Measurements from ENCODE around the gene SERPINA9.
A peak's percentile ranks its signal among the peaks of the same experiment; 100 is the strongest.

Gene SERPINA9

GRCh38 chr14:94521375-94522114 lies 45.5 kb upstream of the SERPINA9 start (continued):
- TF ChIP-seq ZNF596 (tag by site-specific recombination; IDR thresholded peaks at IDR 0.05) (no peak), ZNF324 (tag by site-specific recombination; IDR thresholded peaks at IDR 0.05) (no peak), OVOL3 (tag by site-specific recombination; IDR thresholded peaks at IDR 0.05) (no peak), ZNF302 (tag by site-specific recombination; IDR thresholded peaks at IDR 0.05; ENCODE audit: low read depth) (no peak), GLI4 (tag by site-specific recombination; IDR thresholded peaks at IDR 0.05) (no peak), FEZF1 (tag by site-specific recombination; IDR thresholded peaks at IDR 0.05) (no peak)

GRCh38 chr14:94517641-94518257 lies 41.8 kb upstream of the SERPINA9 start:
- Histone ChIP-seq H3K36me3 (ENCODE audit: control insufficient read depth in 2 of 2, insufficient read depth in 1 of 2, low read length in 2 of 2) (no peaks in the 10 kb centered on the region; a peak in 1 of 3 replicates), H3K4me1 (ENCODE audit: control insufficient read depth, insufficient read depth, low read length) (no peaks in the 10 kb centered on the region), H3K27ac (ENCODE audit: extremely low read depth, low read depth, low read length) (no peak overlapping the region), H3K4me3 (ENCODE audit: low read depth, low read length) (no peak overlapping the region), H3K9me3 (ENCODE audit: control insufficient read depth, insufficient read depth, low read depth, low read length) (no peaks in the 10 kb centered on the region)
- ChIA-PET CTCF (interaction anchor here (0.7 kb wide), 1 partner anchor 15 kb away, joined by 3 read pairs; no protein-coding TSS in a partner anchor), POLR2A (no interaction called here)
- no peak for TF ChIP-seq EGR2 (tag by site-specific recombination; IDR thresholded peaks at IDR 0.05; ENCODE audit: low read depth)
- TF ChIP-seq ZNF157 (tag by site-specific recombination; IDR thresholded peaks at IDR 0.05) = no peak
- no peak for TF ChIP-seq ZBTB26 (tag by site-specific recombination; optimal IDR thresholded peaks at IDR 0.05)
- TF ChIP-seq ZNF335 (tag by site-specific recombination; conservative IDR thresholded peaks at IDR 0.05) = peak; percentile 65

- Histone ChIP-seq H3K9me3 (ENCODE audit: control insufficient read depth, insufficient read depth, low read depth, low read length) (no peaks in the 10 kb centered on the region), H3K4me1 (ENCODE audit: control insufficient read depth, insufficient read depth, low read length) (no peaks in the 10 kb centered on the region), H3K36me3 (ENCODE audit: control insufficient read depth in 2 of 2, insufficient read depth in 1 of 2, low read length in 2 of 2) (no peaks in the 10 kb centered on the region; a peak in 1 of 3 replicates), H3K4me3 (ENCODE audit: low read depth, low read length) (no peak overlapping the region), H3K27ac (ENCODE audit: extremely low read depth, low read depth, low read length) (no peak overlapping the region)
- ChIA-PET POLR2A (no interaction called here), CTCF (interaction anchor here (0.7 kb wide), 1 partner anchor 15 kb away, joined by 3 read pairs; no protein-coding TSS in a partner anchor)
- no peak for TF ChIP-seq ZBTB11 (tag by site-specific recombination; conservative IDR thresholded peaks at IDR 0.05; ENCODE audit: low read depth)
- TF ChIP-seq ZNF19 (tag by site-specific recombination; IDR thresholded peaks at IDR 0.05; ENCODE audit: low read depth) = no peak
- TF ChIP-seq ZNF423 (tag by site-specific recombination; IDR thresholded peaks at IDR 0.05) = no peak
- no peak for TF ChIP-seq ZNF660 (tag by site-specific recombination; IDR thresholded peaks at IDR 0.05)
- no peak for TF ChIP-seq SETDB1 (IDR thresholded peaks at IDR 0.05; ENCODE audit: insufficient read length, low read length)
- no peak for TF ChIP-seq ZSCAN4 (tag by site-specific recombination; IDR thresholded peaks at IDR 0.05)
- TF ChIP-seq ZNF223 (tag by site-specific recombination; IDR thresholded peaks at IDR 0.05) = no peak
- TF ChIP-seq ZNF501 (tag by site-specific recombination; IDR thresholded peaks at IDR 0.05) = no peak
- no peak for TF ChIP-seq ZNF701 (tag by site-specific recombination; IDR thresholded peaks at IDR 0.05)
- no peak for TF ChIP-seq ZBTB49 (tag by site-specific recombination; IDR thresholded peaks at IDR 0.05; ENCODE audit: low read depth)
- no peak for TF ChIP-seq ZNF202 (tag by site-specific recombination; IDR thresholded peaks at IDR 0.05; ENCODE audit: borderline replicate concordance)
- no peak for TF ChIP-seq TRIM28 (IDR thresholded peaks at IDR 0.05; ENCODE audit: borderline replicate concordance, low read length)
- TF ChIP-seq ZNF600 (tag by site-specific recombination; IDR thresholded peaks at IDR 0.05) = no peak
- no peak for TF ChIP-seq ZNF426 (tag by site-specific recombination; IDR thresholded peaks at IDR 0.05)
Measured at GRCh38 chr14:94517248-94517640, 41.2 kb upstream of the SERPINA9 start.
